NCI-H2196 (cell line): ENCODE results near the gene DNAH14.
"Not testable (repeated sequence)": the region's sequence is repeated elsewhere in the genome, so short reads cannot be mapped to it uniquely, and the experiment has no call there.

Experiments used
- DNase-seq: peaks from one replicate; lab custom pipeline; 2025; ENCODE audit not compliant: unreplicated experiment; lab: John Stamatoyannopoulos, UW

DNAH14 gene

DNA sequence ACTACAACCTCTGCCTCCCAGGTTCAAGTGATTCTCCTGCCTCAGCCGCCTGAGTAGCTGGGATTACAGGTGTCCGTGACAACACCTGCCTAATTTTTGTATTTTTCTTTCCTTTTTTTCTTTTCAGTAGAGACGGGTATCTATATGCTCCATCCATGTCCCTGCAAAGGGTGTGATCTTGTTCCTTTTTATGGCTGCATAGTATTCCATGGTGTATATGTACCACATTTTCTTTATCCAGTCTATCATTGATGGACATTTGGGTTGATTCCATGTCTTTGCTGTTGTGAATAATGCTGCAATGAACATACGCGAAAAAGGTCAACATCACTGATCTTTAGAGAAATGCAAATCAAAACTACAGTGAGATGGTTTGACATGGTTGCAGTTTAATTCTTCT is 62.1 kb downstream of the DNAH14 start:
- not testable (repeated sequence) for DNase-seq

DNA sequence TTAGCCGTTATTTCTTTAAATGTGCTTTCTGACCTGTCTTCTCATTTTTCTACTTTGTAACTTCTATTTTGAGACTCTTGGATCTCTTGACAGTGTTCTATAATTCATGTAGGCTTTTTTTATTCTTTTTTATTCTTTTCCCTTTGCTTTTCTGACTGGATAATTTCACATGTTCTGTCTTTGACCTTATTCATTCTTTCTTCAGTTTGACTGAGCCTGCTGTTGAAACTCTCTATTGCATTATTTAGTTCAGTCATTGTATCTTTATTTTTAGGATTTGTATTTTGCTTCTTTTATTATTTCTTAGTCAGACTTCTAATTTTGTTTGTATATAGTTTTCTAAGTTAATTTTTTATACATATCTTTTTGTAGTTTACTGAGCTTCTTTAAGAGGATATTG is 66.1 kb downstream of the DNAH14 start:
- DNase-seq: no peak

DNA sequence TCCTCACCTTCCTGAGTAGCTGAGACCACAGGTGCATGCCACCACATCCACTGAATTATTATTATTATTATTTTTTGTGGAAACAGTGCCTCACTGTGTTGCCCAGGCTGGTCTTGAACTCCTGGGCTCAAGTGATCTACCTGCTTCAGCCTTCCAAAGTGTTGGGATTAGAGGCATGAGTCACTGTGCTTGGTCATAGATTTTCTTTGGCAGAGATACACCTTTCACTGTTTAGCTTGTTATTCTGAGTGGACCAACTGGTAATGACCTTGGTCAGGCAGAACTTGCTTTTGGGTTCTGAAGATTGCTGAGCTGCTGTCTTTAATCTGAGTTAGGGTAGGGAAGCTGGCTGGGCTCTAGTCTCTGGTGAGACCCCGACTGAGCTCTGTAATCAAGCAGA is 66.8 kb downstream of the DNAH14 start:
- no peak for DNase-seq

DNA sequence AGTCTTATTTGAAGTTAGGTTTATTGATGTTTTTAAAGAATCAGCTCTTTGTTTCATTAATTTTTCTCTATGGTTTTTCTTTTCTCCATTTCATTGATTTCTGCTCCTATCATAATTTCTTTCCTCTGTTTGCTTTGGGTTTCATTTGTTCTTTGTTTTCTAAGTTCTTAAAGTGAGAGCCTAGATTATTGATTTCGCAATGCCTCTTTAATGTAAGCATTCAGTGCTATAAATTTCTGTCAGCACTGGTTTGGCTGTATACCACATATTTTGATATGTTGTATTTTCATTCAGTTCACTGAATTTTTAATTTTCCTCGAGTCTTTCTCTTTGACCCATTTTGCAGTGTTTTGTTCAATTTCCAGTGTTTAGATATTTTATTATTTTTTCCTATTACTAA is 68.7 kb downstream of the DNAH14 start:
- DNase-seq: no peak

DNA sequence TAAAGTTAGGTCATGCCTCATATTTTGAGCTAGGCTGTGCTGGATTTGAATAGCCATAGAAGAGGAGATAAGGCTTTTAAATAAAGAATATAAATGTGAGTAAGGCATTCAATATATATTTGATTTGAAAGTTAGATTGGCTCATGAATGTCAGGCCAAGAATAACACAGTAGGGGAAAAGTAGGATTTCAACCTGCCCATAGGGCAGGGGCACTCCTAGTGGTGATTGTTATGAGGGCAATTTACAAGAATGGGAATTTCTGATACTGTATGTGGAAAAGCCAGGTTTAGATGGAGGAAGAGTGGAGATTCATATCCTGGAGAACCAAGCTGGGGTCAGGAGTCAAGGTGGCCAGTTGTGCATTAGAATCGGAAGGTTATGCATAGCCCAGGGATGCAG is 74.9 kb downstream of the DNAH14 start:
- DNase-seq: no peak

DNA sequence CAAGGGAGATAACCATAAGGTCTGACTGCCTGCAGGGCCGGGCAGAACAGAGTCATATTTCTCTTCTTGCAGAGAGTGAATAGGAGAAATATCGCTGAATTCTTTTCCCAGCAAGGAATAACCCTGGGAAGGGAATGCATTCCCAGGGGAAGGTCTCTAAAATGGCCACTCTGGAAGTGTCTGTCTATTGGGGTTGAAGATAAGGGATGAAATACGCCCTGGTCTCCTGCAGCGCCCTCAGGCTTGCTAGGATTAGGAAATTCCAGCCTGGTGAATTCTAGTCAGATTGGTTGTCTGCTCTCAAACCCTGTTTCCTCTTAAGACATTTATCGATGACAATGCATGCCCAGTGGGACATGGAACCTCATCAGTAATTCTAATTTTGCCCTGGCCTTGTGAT is 76.9 kb downstream of the DNAH14 start:
- DNase-seq: not testable (repeated sequence)

DNA sequence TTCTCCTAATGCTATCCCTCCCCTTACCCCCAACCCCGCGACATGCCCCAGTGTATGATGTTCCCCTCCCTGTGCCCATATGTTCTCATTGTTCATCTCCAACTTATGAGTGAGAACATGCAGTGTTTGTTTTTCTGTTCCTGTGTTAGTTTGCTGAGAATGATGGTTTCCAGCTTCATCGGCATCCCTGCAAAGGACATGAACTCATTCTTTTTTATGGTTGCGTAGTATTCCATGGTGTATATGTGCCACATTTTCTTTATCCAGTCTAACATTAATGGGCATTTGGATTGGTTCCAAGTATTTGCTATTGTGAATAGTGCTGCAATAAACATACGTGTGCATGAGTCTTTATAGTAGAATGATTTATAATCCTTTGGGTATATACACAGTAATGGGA is 78.6 kb downstream of the DNAH14 start:
- not testable (repeated sequence) for DNase-seq

DNA sequence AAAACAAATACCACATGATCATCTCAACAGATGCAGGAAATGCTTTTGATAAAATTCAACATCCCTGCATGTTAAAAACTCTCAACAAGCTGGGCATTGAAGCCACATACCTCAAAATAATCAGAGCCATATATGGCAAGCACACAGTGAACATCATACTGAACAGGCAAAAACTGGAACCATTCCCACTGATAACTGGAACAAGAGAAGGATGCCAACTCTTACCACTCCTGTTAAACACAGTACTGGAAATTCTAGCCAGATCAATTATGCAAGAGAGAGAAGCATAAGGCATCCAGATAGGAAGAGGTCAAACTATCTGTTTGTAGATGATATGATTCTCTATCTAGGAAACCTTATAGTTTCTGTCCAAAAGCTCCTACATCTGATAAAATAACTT is 91.6 kb downstream of the DNAH14 start:
- DNase-seq: no peak

DNA sequence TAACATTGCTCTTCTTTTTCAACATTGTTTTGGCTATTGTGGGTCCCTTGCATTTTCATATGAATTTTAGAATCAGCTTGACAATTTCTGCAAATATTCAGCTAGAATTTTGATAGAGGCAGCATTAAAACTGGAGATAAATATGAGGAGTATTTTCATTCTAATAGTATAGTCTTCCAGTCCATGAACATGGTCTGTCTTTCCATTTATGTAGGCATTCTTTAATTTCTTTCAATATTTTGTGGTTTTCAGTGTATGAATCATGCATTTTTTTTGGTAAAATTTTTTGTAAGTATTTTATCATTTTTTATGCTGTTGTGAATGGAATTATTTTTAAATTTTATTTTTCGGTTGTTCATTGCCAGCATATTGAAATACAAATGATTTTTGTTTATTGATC is 97.2 kb downstream of the DNAH14 start:
- no peak for DNase-seq

DNA sequence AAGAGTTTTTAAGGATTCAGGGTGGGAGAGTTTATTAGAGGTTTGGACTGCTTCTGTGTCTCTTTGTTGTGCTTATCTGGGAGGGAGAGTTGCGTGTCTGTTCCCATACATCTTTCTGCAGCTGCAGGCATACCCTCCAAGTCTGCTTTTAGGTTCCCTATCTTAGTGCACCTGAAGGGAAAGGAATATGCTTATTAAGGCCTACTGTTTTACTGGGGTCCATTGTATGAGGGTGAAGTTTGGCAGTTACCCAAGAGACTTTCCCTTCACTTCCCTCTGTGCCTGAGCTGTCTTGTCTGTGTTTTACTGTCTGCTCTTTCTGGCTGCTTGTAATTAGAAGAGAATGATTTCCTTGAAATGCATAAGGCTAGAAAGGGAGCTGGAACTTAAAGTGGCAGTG is 107.0 kb downstream of the DNAH14 start:
- DNase-seq: not testable (repeated sequence)

DNA sequence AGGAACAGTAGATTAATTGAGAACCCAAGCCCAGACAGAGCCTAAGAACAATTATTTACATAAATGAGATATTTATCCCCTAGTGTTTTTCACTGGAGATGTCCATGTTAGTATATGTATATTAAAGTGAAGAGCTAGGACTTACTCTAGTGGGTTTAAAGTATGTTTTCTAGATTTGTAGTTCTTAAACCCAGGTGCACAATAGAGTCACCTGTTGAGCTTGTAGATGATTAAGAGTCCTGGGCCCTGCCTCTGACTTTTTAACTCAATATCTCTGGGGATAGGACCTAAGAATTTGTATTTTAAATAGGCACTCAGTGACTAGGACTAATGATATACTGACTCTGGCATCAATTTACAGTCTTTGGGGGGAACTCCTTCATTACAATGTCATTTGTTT is 112.8 kb downstream of the DNAH14 start:
- no peak for DNase-seq

DNA sequence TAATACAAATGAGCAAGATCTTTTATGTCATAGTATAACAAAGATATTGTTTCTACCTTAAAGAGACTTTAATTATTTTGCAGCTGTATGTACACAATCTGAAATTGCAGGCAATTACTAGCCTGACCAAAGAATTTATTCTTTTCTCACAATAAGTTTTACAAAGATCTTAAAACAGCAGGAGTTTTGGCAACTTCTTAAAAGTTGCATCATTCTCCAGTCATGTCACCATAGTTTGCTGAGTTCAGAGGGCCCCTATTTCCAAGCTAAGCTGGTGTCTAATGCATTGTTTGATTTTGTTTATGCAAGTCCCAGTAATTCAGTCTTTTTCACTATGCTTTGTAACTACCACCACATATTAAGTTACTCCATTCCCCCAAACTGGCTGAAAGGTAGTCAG is 114.8 kb downstream of the DNAH14 start:
- no peak for DNase-seq

DNA sequence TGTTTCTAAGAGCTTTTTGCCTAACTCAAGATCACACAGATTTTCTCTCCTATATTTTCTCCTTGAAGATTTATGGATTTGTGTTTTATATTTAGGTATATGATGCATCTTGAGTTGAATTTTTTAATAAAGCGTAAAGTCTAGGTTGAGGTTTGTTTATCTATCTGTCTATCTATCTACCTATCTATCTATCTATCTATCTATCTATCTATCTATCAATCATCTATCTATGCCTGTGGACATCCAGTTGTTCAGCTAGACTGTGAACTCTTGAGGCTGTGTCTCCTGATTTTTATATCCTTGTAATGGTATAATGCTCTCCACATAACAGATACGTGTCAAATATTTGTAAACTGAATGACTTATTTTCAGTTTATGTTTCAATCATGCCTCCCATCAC is 120.1 kb downstream of the DNAH14 start:
- DNase-seq: no peak

DNA sequence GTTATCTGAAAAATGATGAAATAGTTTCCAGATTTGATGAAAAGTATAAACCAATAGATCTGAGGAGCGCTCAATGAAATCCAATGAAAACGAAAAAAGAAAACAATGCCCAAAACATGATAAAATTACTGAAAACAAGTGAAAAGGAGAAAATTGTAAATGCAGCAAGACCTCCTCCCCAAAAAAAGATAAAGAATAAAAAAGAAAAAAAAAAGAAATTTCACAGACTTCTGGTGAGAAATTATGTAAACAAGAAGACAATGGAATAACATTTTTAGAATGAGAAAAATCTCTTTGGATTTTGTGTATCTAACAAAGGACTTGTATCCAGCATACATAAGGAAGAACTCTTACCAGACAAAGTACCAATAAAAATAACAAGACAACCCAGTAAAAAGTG is 134.2 kb downstream of the DNAH14 start:
- no peak for DNase-seq

DNA sequence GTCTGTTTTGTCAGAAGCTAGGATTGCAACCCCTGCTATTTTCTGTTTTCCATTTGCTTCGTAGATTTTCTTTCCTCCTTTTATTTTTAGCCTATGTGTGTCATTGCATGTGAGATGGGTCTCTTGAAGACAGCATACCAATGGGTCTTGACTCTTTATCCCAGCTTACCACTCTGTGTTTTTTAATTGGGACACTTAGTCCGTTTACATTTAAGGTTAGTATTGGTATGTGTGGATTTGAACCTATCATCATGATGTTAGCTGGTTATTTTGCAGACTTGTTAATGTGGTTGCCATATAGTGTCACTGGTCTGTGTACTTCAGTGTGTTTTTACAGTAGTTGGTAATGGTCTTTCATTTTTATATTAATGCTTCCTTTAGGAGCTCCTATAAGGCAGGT is 141.5 kb downstream of the DNAH14 start:
- DNase-seq: no peak

DNA sequence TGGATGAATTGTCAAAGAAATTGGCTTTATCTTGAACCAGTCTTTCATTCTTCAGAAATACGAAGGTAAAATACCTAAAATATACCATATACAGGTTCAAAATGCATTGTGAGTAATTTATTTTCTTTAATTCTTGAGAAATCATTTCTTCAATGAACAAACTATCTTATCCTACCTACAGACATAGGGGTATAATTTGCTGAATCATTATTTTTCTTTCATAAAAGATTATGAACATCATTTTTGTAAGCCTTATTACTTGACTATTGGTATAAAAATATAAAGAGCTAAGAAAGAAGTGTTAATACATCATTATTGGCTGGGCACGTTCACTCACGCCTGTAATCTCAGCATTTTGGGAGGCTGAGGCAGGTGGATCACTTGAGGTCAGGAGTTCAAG is 167.7 kb downstream of the DNAH14 start:
- no peak for DNase-seq

DNA sequence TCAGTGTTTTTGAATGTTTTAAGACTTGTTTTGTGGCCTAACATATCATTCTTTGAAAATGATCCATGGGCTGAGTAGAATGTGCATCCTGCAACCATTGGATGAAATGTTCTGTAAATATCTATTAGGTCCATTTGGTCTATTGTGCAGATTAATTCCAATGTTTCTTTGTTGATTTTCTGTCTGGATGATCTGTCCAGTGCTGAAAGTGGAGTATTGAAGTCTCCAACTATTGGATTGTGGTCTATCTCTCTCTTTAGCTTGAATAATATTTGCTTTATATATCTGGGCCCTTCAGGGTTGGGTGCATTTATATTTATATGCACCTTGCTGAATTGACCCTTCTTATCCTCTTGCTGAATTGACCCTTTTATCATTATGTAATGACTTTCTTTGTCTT is 181.5 kb downstream of the DNAH14 start:
- DNase-seq: no peak

DNA sequence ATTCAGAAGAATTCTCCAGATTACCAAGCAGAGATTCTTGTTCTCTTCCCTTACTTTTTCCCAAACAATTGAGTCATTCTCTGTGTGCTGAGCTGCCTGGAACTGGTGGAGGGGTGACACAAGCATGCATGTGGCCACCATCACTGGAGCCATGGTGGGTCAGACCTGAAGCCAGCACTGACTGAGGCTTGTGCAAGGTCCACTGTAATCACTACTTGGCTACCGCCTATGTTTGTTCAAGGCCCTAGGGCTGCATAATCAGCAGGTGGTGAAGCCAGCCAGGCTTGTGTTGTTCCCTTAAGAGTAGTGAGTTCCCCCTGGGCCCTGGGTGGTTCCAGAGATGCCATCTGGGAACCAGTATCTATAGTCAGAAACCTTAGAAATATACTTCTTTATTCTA is 183.8 kb downstream of the DNAH14 start:
- no peak for DNase-seq

DNA sequence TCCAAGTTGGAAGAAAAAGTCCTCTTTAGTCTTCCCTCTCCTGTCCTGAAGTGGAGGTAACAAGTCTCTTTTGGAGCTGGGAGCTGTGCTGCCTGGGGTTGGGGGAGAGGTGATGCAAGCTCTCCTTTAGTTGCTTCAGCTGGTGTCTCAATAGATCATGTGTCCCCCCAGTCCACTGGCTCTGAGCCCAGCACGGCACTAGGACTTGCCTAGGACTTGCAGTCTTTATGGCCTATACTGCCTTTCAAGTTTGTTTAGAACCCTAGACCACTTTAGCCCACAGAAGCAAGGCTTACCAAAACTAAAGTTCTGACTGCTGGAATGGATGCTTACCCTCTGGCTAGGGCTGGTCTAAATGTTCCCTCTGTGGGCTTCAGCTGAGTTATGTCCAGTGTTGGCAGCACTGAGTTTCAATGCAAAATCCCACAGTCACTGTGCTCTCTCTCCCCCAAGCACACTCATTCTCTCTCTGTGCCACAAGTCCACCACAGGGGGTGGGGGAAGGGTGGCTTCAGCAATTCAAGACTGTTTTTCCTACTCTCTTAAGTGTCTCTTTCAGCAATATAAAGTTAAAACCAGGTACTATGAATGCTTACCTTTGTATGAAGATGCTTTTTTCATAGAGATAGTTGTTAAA is 185.0 kb downstream of the DNAH14 start:
- DNase-seq: no peak

DNA sequence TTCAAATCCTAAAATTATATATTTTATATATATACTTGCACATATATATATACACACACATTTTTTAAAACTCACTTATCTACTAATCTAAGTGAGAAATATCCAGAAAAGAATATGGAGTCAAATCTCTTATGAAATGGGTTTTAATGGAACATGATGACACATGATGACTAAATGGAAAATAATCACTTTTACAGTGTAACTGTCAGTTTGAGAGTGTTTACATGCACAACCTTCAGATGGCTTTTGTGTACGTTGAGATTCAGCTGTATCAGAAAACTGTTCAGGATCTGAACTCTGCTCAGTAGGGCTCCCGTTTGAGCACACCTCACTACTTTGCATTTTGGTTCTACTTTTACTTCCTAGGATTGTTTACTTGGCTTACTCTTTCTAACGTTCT is 189.8 kb downstream of the DNAH14 start:
- DNase-seq: no peak

DNA sequence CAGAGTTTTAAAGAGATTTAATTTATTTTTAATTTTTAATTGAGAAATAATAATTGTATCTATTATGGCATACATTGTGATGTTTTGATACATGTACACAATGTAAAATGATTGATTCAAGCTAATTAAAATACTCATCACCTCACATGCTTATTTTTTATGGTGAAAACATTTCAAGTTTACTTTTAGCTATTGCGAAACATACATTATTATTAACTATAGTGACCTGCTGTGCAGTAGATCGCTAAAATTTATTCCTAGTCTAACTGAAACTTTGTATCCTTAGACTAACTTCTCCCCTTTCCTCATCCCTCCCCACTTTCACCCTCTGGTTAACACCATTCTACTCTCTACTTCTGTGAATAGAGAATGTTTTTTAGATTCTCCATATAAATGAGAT is 191.6 kb downstream of the DNAH14 start:
- DNase-seq: no peak

DNA sequence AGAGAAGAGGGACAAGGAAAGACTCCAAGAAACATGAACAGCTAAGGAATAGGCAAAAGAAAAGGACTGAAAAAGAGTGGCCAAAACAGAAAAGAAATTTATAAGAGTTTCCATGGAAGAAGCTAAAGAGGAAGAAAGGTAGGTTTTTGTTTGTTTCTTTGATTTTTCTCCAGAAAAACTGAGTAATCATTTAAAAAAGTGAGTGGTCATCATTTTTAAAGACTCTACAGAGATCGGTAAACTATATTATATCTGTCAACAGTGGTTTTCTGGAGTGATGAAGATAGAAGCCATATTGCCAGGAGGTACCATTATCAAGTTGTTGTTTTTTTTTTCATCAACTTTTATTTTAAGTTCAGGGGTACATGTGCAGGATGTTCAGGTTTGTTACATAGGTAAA is 202.4 kb downstream of the DNAH14 start:
- DNase-seq: no peak

DNA sequence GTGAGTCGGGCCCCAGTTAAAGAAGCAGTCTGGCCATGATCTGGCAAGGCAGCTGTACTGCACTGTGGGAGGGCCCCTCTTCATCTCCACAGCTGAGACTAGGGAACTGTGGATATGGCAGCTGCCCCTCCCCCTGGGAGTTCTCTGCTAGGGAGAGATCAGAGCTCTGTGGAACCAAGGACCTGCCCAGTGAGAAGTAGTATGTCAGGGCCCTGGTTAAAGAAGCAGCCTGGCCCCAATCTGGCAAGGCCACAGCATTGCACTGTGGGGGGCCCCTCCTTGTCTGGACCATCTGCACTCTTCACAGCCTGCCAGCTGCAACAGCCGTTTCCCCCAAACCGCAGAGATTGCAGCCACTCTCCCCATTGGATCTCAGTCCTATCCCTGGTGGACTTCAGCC is 208.5 kb downstream of the DNAH14 start:
- DNase-seq: no peak

DNA sequence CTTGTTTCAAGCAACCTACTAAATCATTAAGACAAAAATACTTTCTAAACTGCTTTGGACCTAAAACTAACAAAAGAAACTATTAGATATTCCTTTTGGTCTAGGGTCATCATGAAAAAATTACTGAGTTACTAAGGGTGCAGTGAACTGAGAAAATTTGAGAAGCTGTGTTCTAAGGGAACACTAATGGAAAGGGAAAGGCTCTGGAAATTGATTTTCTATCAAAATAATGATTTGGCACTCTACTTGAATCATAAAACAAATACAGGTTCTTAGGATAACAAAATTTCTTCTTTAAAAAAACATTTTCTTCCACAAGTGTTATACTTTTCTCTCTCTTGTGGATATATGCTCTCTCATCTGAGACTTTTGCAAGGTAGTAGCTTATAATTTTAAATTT is 213.5 kb downstream of the DNAH14 start:
- DNase-seq: no peak
